H1 (cell line): Measurements from ENCODE around the gene RBM27. TPM values are rescaled to one million over a fixed set of nuclear protein-coding genes. Genes with fewer than 3 reads are reported as not detected.

Source experiments
- CTCF ChIA-PET: fragments of 300-600 bp; sonication (Branson Sonifier 250); formaldehyde crosslinking; loops from one replicate; lab custom pipeline; 2021; ENCODE audit not compliant: partially characterized antibody; lab: Charles Lee
- POLR2A ChIA-PET: fragments of 300-600 bp; sonication (Branson Sonifier 250); formaldehyde crosslinking; loops from one replicate; lab custom pipeline; 2021; ENCODE audit warnings: inconsistent platforms; ENCODE audit not compliant: partially characterized antibody; lab: Charles Lee
- DNase-seq, 2 experiments: peaks; one replicate each; pipeline versions ENCODE4 v3.0.0 to v3.0.0-alpha.2; 2010 to 2022; ENCODE audit warnings: low spot score in 2 of 2, low read depth in 1 of 2, mixed read lengths in 1 of 2
- FAIRE-seq: peaks from 2 replicates; lab custom pipeline; 2011; peaks lifted over from hg19 to GRCh38; lab: Jason Lieb, UNC
- H2AFZ ChIP-seq: 2 replicates; pipeline ENCODE4 v1.8.1; 2012; ENCODE audit warnings: low read length, inconsistent platforms
- H2AK5ac ChIP-seq: 2 replicates; pipeline ENCODE4 v1.6.1; 2013; ENCODE audit warnings: low read depth, low read length
- H2BK120ac ChIP-seq: replicated peaks from 2 replicates; pipeline ENCODE3; 2013; ENCODE audit warnings: low read depth, low read length, inconsistent platforms
- H2BK12ac ChIP-seq: 2 replicates; pipeline ENCODE4 v1.6.1; 2013; ENCODE audit warnings: low read depth, low read length
- H2BK15ac ChIP-seq: 2 replicates; pipeline ENCODE4 v1.6.1; 2013; ENCODE audit warnings: low read length
- H2BK20ac ChIP-seq: 2 replicates; pipeline ENCODE4 v1.6.1; 2013; ENCODE audit warnings: low read length
- H2BK5ac ChIP-seq: 2 replicates; pipeline ENCODE4 v1.6.1; 2013; ENCODE audit warnings: low read depth, low read length
- H3K14ac ChIP-seq: 2 replicates; pipeline ENCODE4 v1.6.1; 2013; ENCODE audit warnings: inconsistent platforms; ENCODE audit not compliant: insufficient read length
- H3K18ac ChIP-seq: 2 replicates; pipeline ENCODE4 v1.6.1; 2013; ENCODE audit warnings: low read length; ENCODE audit errors: extremely low read depth
- H3K23ac ChIP-seq: 2 replicates; pipeline ENCODE4 v1.6.1; 2013; ENCODE audit warnings: inconsistent platforms; ENCODE audit not compliant: insufficient read length
- H3K23me2 ChIP-seq: 2 replicates; pipeline ENCODE4 v1.6.1; 2013; ENCODE audit warnings: low read depth, low read length
- H3K27ac ChIP-seq: 2 replicates; pipeline ENCODE4 v1.6.1; 2011; ENCODE audit warnings: low read depth, low read length, inconsistent platforms
- H3K27me3 ChIP-seq, 4 experiments: replicated peaks in 1 of 4; 1 replicate in 1 of 4; 2 replicates in 3 of 4; pipeline versions ENCODE4 v1.6.1 to v1.8.1; 2011 to 2013; ENCODE audit warnings: low read length in 3 of 4, mild to moderate bottlenecking in 3 of 4, inconsistent platforms in 2 of 4, mixed read lengths in 2 of 4, moderate library complexity in 1 of 4; ENCODE audit not compliant: control insufficient read depth in 3 of 4, insufficient read depth in 3 of 4; ENCODE audit errors: extremely low read depth in 1 of 4
- H3K36me3 ChIP-seq, 4 experiments: 2 replicates each; pipeline versions ENCODE4 v1.6.1 to v1.8.1; 2011 to 2013; ENCODE audit warnings: mild to moderate bottlenecking in 4 of 4, low read length in 3 of 4, moderate library complexity in 2 of 4, control low read depth in 1 of 4, inconsistent platforms in 1 of 4; ENCODE audit not compliant: insufficient read depth in 4 of 4, control insufficient read depth in 2 of 4
- H3K4ac ChIP-seq: replicated peaks from 2 replicates; pipeline ENCODE3; 2013; ENCODE audit warnings: low read length, low read depth, mixed read lengths, inconsistent platforms; ENCODE audit not compliant: insufficient read length
- H3K4me1 ChIP-seq, 4 experiments: replicated peaks in 1 of 4; 1 replicate in 1 of 4; 2 replicates in 3 of 4; pipeline versions ENCODE4 v1.6.1 to v1.8.1; 2011 to 2013; ENCODE audit warnings: low read length in 3 of 4, inconsistent platforms in 2 of 4, mixed read lengths in 1 of 4; ENCODE audit not compliant: insufficient read depth in 4 of 4, control insufficient read depth in 3 of 4
- H3K4me2 ChIP-seq, 2 experiments: 2 replicates each; pipeline versions ENCODE4 v1.6.1 to v1.8.1; 2011 to 2013; ENCODE audit warnings: low read depth in 2 of 2, low read length in 2 of 2, control low read depth in 1 of 2, inconsistent platforms in 1 of 2, mild to moderate bottlenecking in 1 of 2; ENCODE audit not compliant: insufficient read depth in 1 of 2
- H3K4me3 ChIP-seq, 4 experiments: fragments of 200-600, 300-600 bp in 1 of 4; sonication (generic), shearing (Covaris generic), sonication (Bioruptor Twin) in 1 of 4; 2 replicates each; pipeline versions ENCODE4 v1.5.1 to v1.8.1; 2011 to 2016; ENCODE audit warnings: low read length in 4 of 4, low read depth in 3 of 4, control low read depth in 2 of 4, inconsistent platforms in 2 of 4, mild to moderate bottlenecking in 2 of 4, mixed read lengths in 1 of 4, moderate library complexity in 1 of 4; ENCODE audit not compliant: insufficient read depth in 2 of 4; ENCODE audit errors: extremely low read depth in 1 of 4
- H3K56ac ChIP-seq: replicated peaks from 2 replicates; pipeline ENCODE3; 2013; ENCODE audit warnings: low read depth, mild to moderate bottlenecking, mixed read lengths, low read length, inconsistent platforms; ENCODE audit not compliant: insufficient read length
- H3K79me1 ChIP-seq: 2 replicates; pipeline ENCODE4 v1.6.1; 2013; ENCODE audit warnings: low read depth, low read length, control low read depth
- H3K79me2 ChIP-seq, 2 experiments: 2 replicates each; pipeline versions ENCODE4 v1.6.1 to v1.8.1; 2012 to 2013; ENCODE audit warnings: low read length in 2 of 2, mild to moderate bottlenecking in 2 of 2, inconsistent platforms in 1 of 2; ENCODE audit not compliant: insufficient read depth in 2 of 2, control insufficient read depth in 1 of 2
- H3K9ac ChIP-seq, 4 experiments: replicated peaks in 1 of 4; 1 replicate in 1 of 4; 2 replicates in 3 of 4; pipeline versions ENCODE4 v1.6.1 to v1.8.1; 2011 to 2013; ENCODE audit warnings: low read depth in 3 of 4, low read length in 3 of 4, control low read depth in 2 of 4, mild to moderate bottlenecking in 2 of 4, moderate library complexity in 2 of 4, inconsistent platforms in 1 of 4; ENCODE audit errors: extremely low read depth in 1 of 4
- H3K9me3 ChIP-seq, 2 experiments: 2 replicates each; pipeline versions ENCODE4 v1.6.1 to v1.8.1; 2012 to 2013; ENCODE audit warnings: mild to moderate bottlenecking in 2 of 2, moderate library complexity in 2 of 2, control low read depth in 1 of 2, inconsistent platforms in 1 of 2, low read depth in 1 of 2, low read length in 1 of 2, mixed read lengths in 1 of 2; ENCODE audit not compliant: insufficient read depth in 2 of 2
- H4K20me1 ChIP-seq, 2 experiments: replicated peaks in 1 of 2; 2 replicates each; pipeline versions ENCODE3 to v1.8.1; 2011 to 2013; ENCODE audit warnings: inconsistent platforms in 2 of 2, low read length in 2 of 2, mild to moderate bottlenecking in 1 of 2; ENCODE audit not compliant: insufficient read depth in 2 of 2, control insufficient read depth in 1 of 2
- H4K5ac ChIP-seq: 2 replicates; pipeline ENCODE4 v1.6.1; 2013; ENCODE audit warnings: low read length, low read depth, mixed read lengths, inconsistent platforms; ENCODE audit not compliant: insufficient read length
- H4K8ac ChIP-seq: 2 replicates; pipeline ENCODE4 v1.8.0; 2013; ENCODE audit warnings: mild to moderate bottlenecking, moderate library complexity, low read length, inconsistent platforms; ENCODE audit not compliant: insufficient read depth; ENCODE audit errors: extremely low read depth
- H4K91ac ChIP-seq: replicated peaks from 2 replicates; pipeline ENCODE3; 2013; ENCODE audit warnings: low read length, mixed read lengths, inconsistent platforms; ENCODE audit not compliant: insufficient read length
- EP300 ChIP-seq, 2 experiments: IDR thresholded peaks; 1 replicate in 1 of 2; 2 replicates in 1 of 2; pipeline ENCODE4 v1.6.1; 2011 to 2012; ENCODE audit warnings: low read depth in 2 of 2, low read length in 2 of 2, mild to moderate bottlenecking in 2 of 2, borderline replicate concordance in 1 of 2, inconsistent platforms in 1 of 2, moderate library complexity in 1 of 2
- JUN ChIP-seq: IDR thresholded peaks from 2 replicates; pipeline ENCODE4 v1.6.1; 2011; ENCODE audit warnings: low read depth, mild to moderate bottlenecking, improper control_type of control experiment, low read length
- JUND ChIP-seq: IDR thresholded peaks from 2 replicates; pipeline ENCODE4 v1.6.1; 2011; ENCODE audit warnings: mild to moderate bottlenecking, improper control_type of control experiment, low read length
- KDM1A ChIP-seq: fragments of 200-600, 300-600 bp; sonication (generic); IDR thresholded peaks from 2 replicates; pipeline ENCODE4 v1.7.1; 2016; ENCODE audit warnings: mild to moderate bottlenecking, low read length, borderline replicate concordance
- SIRT6 ChIP-seq: IDR thresholded peaks from one replicate; pipeline ENCODE4 v1.7.1; 2012; ENCODE audit warnings: low read length, inconsistent platforms
- SP1 ChIP-seq: IDR thresholded peaks from 2 replicates; pipeline ENCODE4 v1.6.1; 2011; ENCODE audit warnings: low read depth, low read length
- SRF ChIP-seq: IDR thresholded peaks from 2 replicates; pipeline ENCODE4 v1.6.1; 2011; ENCODE audit warnings: mild to moderate bottlenecking, low read depth, low read length, moderate library complexity
- TAF7 ChIP-seq: optimal IDR thresholded peaks from 2 replicates; pipeline ENCODE3; 2011; ENCODE audit warnings: low read depth, mild to moderate bottlenecking, inconsistent platforms, low read length, moderate library complexity, borderline replicate concordance
- TBP ChIP-seq: IDR thresholded peaks from 2 replicates; pipeline ENCODE4 v1.6.1; 2011; ENCODE audit warnings: low read depth, low read length, improper control_type of control experiment
- YY1 ChIP-seq: IDR thresholded peaks from 2 replicates; pipeline ENCODE4 v1.6.1; 2011; ENCODE audit warnings: low read depth, mild to moderate bottlenecking, low read length
- ZNF274 ChIP-seq: IDR thresholded peaks from 2 replicates; pipeline ENCODE4 v1.7.0; 2012; ENCODE audit warnings: low read length, borderline replicate concordance; ENCODE audit errors: extremely low read depth
- WGBS, 2 experiments: shearing (Covaris generic) in 1 of 2; methylation state at CpG; one replicate each; pipeline versions ENCODE4 v1.1.6 to v1.1.7; 2013 to 2015; ENCODE audit warnings: low lambda C conversion rate in 2 of 2, mixed read lengths in 2 of 2, inconsistent platforms in 1 of 2, low coverage in 1 of 2, missing lambda C conversion rate in 1 of 2; ENCODE audit not compliant: insufficient replicate concordance in 2 of 2, insufficient coverage in 1 of 2, insufficient read length in 1 of 2; ENCODE audit errors: extremely low coverage in 1 of 2, missing lambda C conversion rate in 1 of 2; 5-methylcytosine and 5-hydroxymethylcytosine counted together
- polyA plus RNA-seq, 7 experiments: library from polyadenylated mRNA; depleted of rRNA in 3 of 7; stranded (reverse) in 5 of 7; unstranded in 2 of 7; fragments of >200 nt in 5 of 7; fragments of 200-250 nt in 2 of 7; gene quantifications; 1 replicate in 5 of 7; 2 replicates in 1 of 7; 4 replicates in 1 of 7; pipeline versions ENCODE4 v1.2.1 to v1.2.3, GENCODE V29; 2011 to 2013; ENCODE audit warnings: missing spikeins in 2 of 7, mixed read lengths in 2 of 7
- total RNA-seq: library from RNA; stranded (reverse); fragmentation: NEBNext Ultra II Directional; extraction: Animal tissue kit (Norgen Biotek cat#: 25700); gene quantifications from 2 replicates; pipeline ENCODE4 v1.2.1, GENCODE V29; 2021
- TF ChIP-seq, protein P1 (sequence below): IDR thresholded peaks from 2 replicates; pipeline ENCODE4 v1.6.1; 2012; ENCODE audit warnings: low read length, inconsistent platforms

Gene RBM27
- total and polyA plus RNA-seq, 2 of the 8 experiments (the other 6 are each of a cell fraction or from before 2014, with no cell fraction given), result 13.1 to 42.9 TPM

DNA sequence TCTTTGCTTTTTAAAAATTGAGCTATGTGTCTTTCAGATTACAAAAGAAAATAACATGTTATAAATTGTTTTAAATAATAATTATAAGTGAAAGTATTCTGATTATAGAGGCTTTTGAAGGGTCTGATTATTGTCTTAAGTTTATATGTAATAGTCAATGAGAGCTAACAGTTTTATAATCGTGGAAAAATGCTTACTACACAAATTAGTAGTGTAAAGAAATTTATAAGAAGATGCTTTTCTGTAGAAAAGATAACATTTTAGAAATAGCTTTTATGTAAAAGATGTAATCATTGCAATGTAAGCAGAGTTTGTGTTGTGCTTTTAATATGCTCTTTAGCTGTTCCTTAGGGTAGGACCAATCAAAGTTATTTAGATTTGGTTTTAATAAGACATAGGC lies 18.6 kb downstream of the RBM27 start:
- Histone ChIP-seq H4K91ac (no peak overlapping the region), H3K23ac (no peak overlapping the region), H3K79me1 (no peaks in the 10 kb centered on the region), H3K36me3 (peaks cover 2 to 39% (median 8%) of the 10 kb centered on the region in 4 experiments; a peak in 5 of 8 replicates), H3K4me2 (no peak overlapping the region), H3K27ac (no peak overlapping the region), H3K4me1 (no peaks in the 10 kb centered on the region), H3K23me2 (no peaks in the 10 kb centered on the region), H3K79me2 (peaks cover 0 to 44% of the 10 kb centered on the region in 2 experiments; a peak in 2 of 4 replicates), H4K20me1 (peaks cover 0 to 9% of the 10 kb centered on the region in 2 experiments), H4K5ac (no peak overlapping the region), H3K27me3 (no peaks in the 10 kb centered on the region), H2BK120ac (no peak overlapping the region), H2BK20ac (no peak overlapping the region), H2BK12ac (no peak overlapping the region), H2BK5ac (no peak overlapping the region), H3K14ac (no peak overlapping the region), H3K9ac (no peak overlapping the region), H3K18ac (no peak overlapping the region), H3K4me3 (no peak overlapping the region), H3K9me3 (no peaks in the 10 kb centered on the region), H3K4ac (no peak overlapping the region), H2AFZ (no peak overlapping the region), H4K8ac (no peak overlapping the region), H2AK5ac (no peak overlapping the region), H2BK15ac (no peak overlapping the region), H3K56ac (no peak overlapping the region)
- WGBS, 2 experiments, result 97% methylated on average over 1 of the region's 1 CpG; no CpG with 5 or more reads in 1 of the 2 experiments
- DNase-seq (no peak), FAIRE-seq (no peak)
- ChIA-PET CTCF (interaction anchor here (0.9 to 1.2 kb wide), 3 partner anchors 12 to 91 kb away, joined by 3 read pairs; no protein-coding TSS in a partner anchor), POLR2A (no interaction called here)
- TF ChIP-seq ZNF274 (no peak), TAF7 (no peak), KDM1A (no peak), SP1 (no peak), YY1 (no peak), TBP (no peak), JUN (no peak), JUND (no peak), EP300 (IDR thresholded peaks at IDR 0.05; ENCODE audit: borderline replicate concordance in 1 of 2, low read depth in 2 of 2, low read length in 2 of 2) (no peak), SIRT6 (no peak), SRF (no peak)
- TF ChIP-seq, protein P1, sequence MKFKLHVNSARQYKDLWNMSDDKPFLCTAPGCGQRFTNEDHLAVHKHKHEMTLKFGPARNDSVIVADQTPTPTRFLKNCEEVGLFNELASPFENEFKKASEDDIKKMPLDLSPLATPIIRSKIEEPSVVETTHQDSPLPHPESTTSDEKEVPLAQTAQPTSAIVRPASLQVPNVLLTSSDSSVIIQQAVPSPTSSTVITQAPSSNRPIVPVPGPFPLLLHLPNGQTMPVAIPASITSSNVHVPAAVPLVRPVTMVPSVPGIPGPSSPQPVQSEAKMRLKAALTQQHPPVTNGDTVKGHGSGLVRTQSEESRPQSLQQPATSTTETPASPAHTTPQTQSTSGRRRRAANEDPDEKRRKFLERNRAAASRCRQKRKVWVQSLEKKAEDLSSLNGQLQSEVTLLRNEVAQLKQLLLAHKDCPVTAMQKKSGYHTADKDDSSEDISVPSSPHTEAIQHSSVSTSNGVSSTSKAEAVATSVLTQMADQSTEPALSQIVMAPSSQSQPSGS, result no peak
